ENCODE results near the gene LIMS2. TPM values are rescaled to one million over a fixed set of nuclear protein-coding genes. Genes with fewer than 3 reads are reported as not detected.

The LIMS2 gene
- polyA plus RNA-seq, 1 experiment = 46.1 TPM

DNA sequence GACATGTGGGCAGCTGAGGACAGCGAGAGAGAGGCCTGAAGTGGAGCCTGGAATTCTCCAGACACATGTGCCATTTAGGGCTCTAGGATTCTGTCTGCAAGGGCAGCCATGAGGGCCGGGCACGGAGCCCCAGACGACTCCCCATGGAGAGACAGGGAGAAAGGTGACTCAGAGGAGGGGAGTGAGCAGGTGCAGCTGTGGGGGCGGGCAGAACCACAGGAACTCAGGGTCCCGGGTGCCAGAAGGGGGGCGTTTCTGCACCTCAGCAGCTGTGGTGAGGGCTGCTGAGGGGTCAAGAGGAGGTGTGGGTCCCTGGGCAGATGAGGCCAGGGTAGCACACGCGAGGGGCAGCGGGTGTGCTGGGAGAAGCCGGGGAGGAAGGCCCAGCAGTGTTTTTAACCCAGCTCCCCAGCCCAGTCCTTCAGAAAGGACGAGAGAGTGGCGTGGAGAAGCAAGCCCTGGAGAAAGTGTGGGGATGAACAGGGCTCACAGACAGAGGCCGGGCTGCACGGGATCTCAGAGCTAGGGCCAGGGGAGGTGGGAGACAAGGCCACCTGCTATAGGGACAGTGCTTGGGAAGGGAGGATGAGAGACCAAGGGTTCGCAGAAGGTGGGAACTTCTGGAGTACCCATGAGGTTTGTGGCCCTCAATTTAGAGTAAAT is 21.8 kb downstream of the LIMS2 start:
- TF ChIP-seq, protein P1, sequence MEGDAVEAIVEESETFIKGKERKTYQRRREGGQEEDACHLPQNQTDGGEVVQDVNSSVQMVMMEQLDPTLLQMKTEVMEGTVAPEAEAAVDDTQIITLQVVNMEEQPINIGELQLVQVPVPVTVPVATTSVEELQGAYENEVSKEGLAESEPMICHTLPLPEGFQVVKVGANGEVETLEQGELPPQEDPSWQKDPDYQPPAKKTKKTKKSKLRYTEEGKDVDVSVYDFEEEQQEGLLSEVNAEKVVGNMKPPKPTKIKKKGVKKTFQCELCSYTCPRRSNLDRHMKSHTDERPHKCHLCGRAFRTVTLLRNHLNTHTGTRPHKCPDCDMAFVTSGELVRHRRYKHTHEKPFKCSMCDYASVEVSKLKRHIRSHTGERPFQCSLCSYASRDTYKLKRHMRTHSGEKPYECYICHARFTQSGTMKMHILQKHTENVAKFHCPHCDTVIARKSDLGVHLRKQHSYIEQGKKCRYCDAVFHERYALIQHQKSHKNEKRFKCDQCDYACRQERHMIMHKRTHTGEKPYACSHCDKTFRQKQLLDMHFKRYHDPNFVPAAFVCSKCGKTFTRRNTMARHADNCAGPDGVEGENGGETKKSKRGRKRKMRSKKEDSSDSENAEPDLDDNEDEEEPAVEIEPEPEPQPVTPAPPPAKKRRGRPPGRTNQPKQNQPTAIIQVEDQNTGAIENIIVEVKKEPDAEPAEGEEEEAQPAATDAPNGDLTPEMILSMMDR (IDR thresholded peaks at IDR 0.05; ENCODE audit: insufficient read depth, low read depth, low read length) = no peak
- peaks cover 25% of the 10 kb centered on the region for H3K36me3 ChIP-seq (ENCODE audit: control insufficient read depth, insufficient read depth, low read length)
- H3K27me3 ChIP-seq (ENCODE audit: control insufficient read depth, insufficient read depth, low read length) = no peaks in the 10 kb centered on the region
- DNase-seq (ENCODE audit: low read depth) = no peak
- POLR2A ChIA-PET = no interaction called here
- no peak overlapping the region for H3K4me3 ChIP-seq (ENCODE audit: low read depth, low read length)
- CTCF ChIA-PET = interaction anchor here (1.0 to 8.8 kb wide), 5 partner anchors 17 to 63 kb away, joined by 3 to 89 read pairs (median 4); partner anchors contain the start of gene LIMS2

DNA sequence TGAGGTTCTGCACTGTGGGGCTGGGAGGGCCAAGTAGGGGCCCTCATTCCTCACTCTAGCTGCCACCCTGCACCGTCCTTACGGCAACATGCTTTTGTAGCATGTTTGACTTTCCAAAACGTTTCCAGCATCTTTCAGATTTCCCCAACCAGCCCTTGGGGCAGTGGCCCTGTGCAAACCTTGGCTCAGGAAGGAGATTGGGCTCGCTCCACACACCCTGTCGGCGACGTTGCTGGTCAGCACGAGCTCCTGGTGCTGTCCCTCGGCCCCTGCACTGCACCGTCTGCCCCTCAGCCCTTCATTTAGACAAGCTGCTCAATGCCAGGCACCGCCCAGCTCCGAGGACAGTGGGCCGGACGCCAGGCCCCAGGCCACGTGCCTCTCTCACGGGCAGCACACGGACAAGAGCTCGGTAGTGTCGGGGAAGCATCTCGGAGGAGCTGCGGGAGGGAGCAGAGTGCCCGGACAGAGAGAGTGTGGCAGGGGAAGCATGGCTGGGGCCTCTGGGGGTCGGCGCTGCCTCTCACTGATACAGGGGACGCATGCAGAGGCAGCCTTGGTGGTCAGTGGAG is 22.5 kb downstream of the LIMS2 start:
- no peak for DNase-seq (ENCODE audit: low read depth)
- H3K27me3 ChIP-seq (ENCODE audit: control insufficient read depth, insufficient read depth, low read length) = no peaks in the 10 kb centered on the region
- ChIA-PET POLR2A (no interaction called here), CTCF (interaction anchor here (0.8 to 8.8 kb wide), 6 partner anchors 16 to 62 kb away, joined by 3 to 89 read pairs (median 4); partner anchors contain the start of gene LIMS2)
- H3K4me3 ChIP-seq (ENCODE audit: low read depth, low read length) = no peak overlapping the region
- H3K36me3 ChIP-seq (ENCODE audit: control insufficient read depth, insufficient read depth, low read length) = peaks cover 25% of the 10 kb centered on the region
- TF ChIP-seq, protein P1 (IDR thresholded peaks at IDR 0.05; ENCODE audit: insufficient read depth, low read depth, low read length) = no peak

DNA sequence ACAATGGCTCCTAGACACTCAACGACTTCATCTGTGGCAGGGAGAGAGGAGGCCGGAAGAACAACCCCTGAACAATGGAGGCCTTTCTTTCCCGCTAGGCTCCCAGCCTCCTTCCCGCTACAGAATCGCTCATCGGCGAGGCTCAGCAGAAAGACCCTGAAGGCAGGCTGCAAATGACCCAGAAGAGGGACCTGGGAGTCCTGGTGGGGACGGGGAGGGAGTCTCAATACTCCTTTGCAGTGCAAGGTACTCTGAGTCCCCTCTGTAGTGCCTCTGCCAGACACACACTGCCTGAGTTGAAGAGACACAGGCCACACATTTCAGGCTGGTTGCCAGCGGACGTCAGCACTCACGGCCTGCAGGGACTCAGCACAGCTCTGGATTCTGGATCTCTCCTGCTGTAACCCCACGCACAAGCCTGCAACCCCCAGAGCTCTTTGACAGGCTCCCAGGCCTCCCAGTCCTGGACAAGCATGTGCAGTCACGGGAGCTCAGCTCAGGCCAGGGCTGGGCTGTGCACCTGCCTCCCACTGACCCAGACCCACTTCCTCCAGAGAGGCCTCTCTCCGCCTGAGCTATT is 23.3 kb downstream of the LIMS2 start:
- TF ChIP-seq, protein P1 (IDR thresholded peaks at IDR 0.05; ENCODE audit: insufficient read depth, low read depth, low read length) = no peak
- no peaks in the 10 kb centered on the region for H3K27me3 ChIP-seq (ENCODE audit: control insufficient read depth, insufficient read depth, low read length)
- peaks cover 21% of the 10 kb centered on the region for H3K36me3 ChIP-seq (ENCODE audit: control insufficient read depth, insufficient read depth, low read length)
- H3K4me3 ChIP-seq (ENCODE audit: low read depth, low read length) = no peak overlapping the region
- DNase-seq (ENCODE audit: low read depth) = no peak
- POLR2A ChIA-PET = no interaction called here
- CTCF ChIA-PET = interaction anchor here (1.1 to 8.8 kb wide), 3 partner anchors 16 to 61 kb away, joined by 4 to 89 read pairs (median 4); no protein-coding TSS in a partner anchor

DNA sequence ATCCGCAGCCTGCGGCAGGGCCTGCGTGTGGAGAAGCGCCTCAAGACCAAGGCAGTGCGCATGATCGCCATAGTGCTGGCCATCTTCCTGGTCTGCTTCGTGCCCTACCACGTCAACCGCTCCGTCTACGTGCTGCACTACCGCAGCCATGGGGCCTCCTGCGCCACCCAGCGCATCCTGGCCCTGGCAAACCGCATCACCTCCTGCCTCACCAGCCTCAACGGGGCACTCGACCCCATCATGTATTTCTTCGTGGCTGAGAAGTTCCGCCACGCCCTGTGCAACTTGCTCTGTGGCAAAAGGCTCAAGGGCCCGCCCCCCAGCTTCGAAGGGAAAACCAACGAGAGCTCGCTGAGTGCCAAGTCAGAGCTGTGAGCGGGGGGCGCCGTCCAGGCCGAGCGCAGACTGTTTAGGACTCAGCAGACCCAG is 23.9 kb downstream of the LIMS2 start:
- Histone ChIP-seq H3K27me3 (ENCODE audit: control insufficient read depth, insufficient read depth, low read length) (no peaks in the 10 kb centered on the region), H3K4me3 (ENCODE audit: low read depth, low read length) (no peak overlapping the region), H3K36me3 (ENCODE audit: control insufficient read depth, insufficient read depth, low read length) (peaks cover 16% of the 10 kb centered on the region)
- DNase-seq (ENCODE audit: low read depth) = no peak
- CTCF ChIA-PET = interaction anchor here (2.8 to 8.8 kb wide), 3 partner anchors 12 to 60 kb away, joined by 17 to 89 read pairs (median 32); partner anchors contain the start of gene LIMS2
- TF ChIP-seq, protein P1 (IDR thresholded peaks at IDR 0.05; ENCODE audit: insufficient read depth, low read depth, low read length) = no peak
- POLR2A ChIA-PET = no interaction called here

DNA sequence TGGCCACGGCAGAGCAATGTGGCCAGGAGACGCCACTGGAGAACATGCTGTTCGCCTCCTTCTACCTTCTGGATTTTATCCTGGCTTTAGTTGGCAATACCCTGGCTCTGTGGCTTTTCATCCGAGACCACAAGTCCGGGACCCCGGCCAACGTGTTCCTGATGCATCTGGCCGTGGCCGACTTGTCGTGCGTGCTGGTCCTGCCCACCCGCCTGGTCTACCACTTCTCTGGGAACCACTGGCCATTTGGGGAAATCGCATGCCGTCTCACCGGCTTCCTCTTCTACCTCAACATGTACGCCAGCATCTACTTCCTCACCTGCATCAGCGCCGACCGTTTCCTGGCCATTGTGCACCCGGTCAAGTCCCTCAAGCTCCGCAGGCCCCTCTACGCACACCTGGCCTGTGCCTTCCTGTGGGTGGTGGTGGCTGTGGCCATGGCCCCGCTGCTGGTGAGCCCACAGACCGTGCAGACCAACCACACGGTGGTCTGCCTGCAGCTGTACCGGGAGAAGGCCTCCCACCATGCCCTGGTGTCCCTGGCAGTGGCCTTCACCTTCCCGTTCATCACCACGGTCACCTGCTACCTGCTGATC is 24.4 kb downstream of the LIMS2 start:
- CTCF ChIA-PET = interaction anchor here (0.6 to 8.8 kb wide), 18 partner anchors 12 to 143 kb away, joined by 3 to 89 read pairs (median 4); partner anchors contain the start of gene LIMS2
- Histone ChIP-seq H3K27me3 (ENCODE audit: control insufficient read depth, insufficient read depth, low read length) (no peaks in the 10 kb centered on the region), H3K36me3 (ENCODE audit: control insufficient read depth, insufficient read depth, low read length) (peaks cover 16% of the 10 kb centered on the region), H3K4me3 (ENCODE audit: low read depth, low read length) (no peak overlapping the region)
- DNase-seq (ENCODE audit: low read depth) = no peak
- TF ChIP-seq, protein P1 (IDR thresholded peaks at IDR 0.05; ENCODE audit: insufficient read depth, low read depth, low read length) = no peak
- POLR2A ChIA-PET = no interaction called here

All from BJ (cell line).